NCI-H524 treated with DMSO at 0.1 percent for 48 hours (cell line): ENCODE measurements around the gene LMO1.

Source experiments
- DNase-seq: peaks from one replicate; lab custom pipeline; 2025; lab: John Stamatoyannopoulos, UW

Gene LMO1

GRCh38 chr11:8263769-8264410, at the start of gene LMO1:
Gene LMO1 (minus strand): TSS chr11:8263878. CDS start chr11:8263362, 516 bp downstream.
- DNase-seq, result peak; percentile 58

GRCh38 chr11:8312986-8313385, 49.3 kb upstream of the LMO1 start:
- no peak for DNase-seq

GRCh38 chr11:8311366-8311765, 47.7 kb upstream of the LMO1 start:
- no peak for DNase-seq

- no peak for DNase-seq
Observed at GRCh38 chr11:8310743-8311298, 47.1 kb upstream of the LMO1 start.

GRCh38 chr11:8309862-8310261, 46.2 kb upstream of the LMO1 start:
- no peak for DNase-seq

GRCh38 chr11:8309311-8309710, 45.6 kb upstream of the LMO1 start:
- no peak for DNase-seq

- DNase-seq, result no peak
Observed at GRCh38 chr11:8307601-8308000, 43.9 kb upstream of the LMO1 start.

- DNase-seq, result no peak
Observed at GRCh38 chr11:8301622-8302021, 37.9 kb upstream of the LMO1 start.

- DNase-seq, result no peak
Observed at GRCh38 chr11:8298801-8299786, 35.4 kb upstream of the LMO1 start.

- DNase-seq, result no peak
Observed at GRCh38 chr11:8297781-8298440, 34.2 kb upstream of the LMO1 start.

GRCh38 chr11:8296872-8297271, 33.2 kb upstream of the LMO1 start:
- no peak for DNase-seq

- no peak for DNase-seq
Observed at GRCh38 chr11:8296038-8296649, 32.5 kb upstream of the LMO1 start.

GRCh38 chr11:8294251-8294935, 30.7 kb upstream of the LMO1 start:
- DNase-seq, result no peak

- no peak for DNase-seq
Observed at GRCh38 chr11:8293171-8293570, 29.5 kb upstream of the LMO1 start.

- DNase-seq, result no peak
Observed at GRCh38 chr11:8292351-8292750, 28.7 kb upstream of the LMO1 start.

GRCh38 chr11:8291421-8292350, 28.0 kb upstream of the LMO1 start:
- DNase-seq, result no peak

- peak; percentile 91 for DNase-seq
Observed at GRCh38 chr11:8290081-8290810, 26.6 kb upstream of the LMO1 start.

GRCh38 chr11:8289492-8289918, 25.8 kb upstream of the LMO1 start:
- peak; percentile 96 for DNase-seq

GRCh38 chr11:8288824-8289491, 25.3 kb upstream of the LMO1 start:
- DNase-seq, result peak; percentile 55
